GM12891 (cell line): ENCODE results near the gene MAP7D1.

Source experiments
- POLR2AphosphoS5 ChIP-seq: IDR thresholded peaks from 2 replicates; pipeline ENCODE4 v1.6.1; 2011; ENCODE audit warnings: low read depth, low read length, control low read depth
- POU2F2 ChIP-seq: IDR thresholded peaks from 2 replicates; pipeline ENCODE4 v1.6.1; 2011; ENCODE audit warnings: low read depth, mild to moderate bottlenecking, control low read depth, low read length, moderate library complexity

DNA sequence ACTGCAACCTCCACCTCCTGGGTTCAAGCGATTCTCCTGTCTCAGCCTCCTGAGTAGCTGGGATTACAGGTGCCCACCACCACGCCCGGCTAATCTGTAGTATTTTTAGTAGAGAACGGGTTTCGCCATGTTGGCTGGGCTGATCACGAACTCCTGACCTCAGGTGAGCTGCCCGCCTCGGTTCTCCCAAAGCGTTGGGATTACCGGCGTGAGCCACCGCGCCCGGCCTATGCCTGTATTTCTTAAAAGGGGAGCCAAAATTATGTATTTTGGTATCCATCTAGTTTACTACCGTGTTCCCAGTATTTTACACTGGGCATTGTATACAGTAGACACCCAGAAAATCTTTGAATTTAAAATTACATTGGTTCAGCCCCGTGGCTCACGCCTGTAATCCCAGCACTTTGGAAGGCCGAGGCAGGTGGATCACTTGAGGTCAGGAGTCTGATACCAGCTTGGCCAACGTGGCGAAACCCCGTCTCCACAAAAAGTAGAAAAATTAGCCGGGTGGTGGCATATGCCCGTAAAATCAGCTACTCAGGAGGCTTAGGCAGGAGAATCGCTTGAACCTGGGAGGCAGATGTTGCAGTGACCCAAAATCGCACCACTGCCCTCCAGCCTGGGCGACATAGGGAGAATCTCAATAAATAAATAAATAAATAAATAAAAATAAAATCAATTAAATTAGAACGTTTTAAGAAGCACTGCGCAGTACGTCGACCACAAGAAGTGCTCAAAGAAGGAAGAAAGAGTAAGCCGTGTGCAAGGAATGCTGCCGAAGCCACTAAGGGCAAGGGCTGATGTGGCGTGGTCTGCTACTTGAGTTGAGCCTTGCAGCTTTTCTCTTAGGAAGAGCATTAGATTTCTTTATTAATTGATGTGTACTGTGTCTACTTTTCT, 66.8 kb downstream of the MAP7D1 start:
- TF ChIP-seq POU2F2 (no peak), POLR2AphosphoS5 (no peak)
